ENCODE data around the gene GMNN.
"Not testable (repeated sequence)": the region's sequence is repeated elsewhere in the genome, so short reads cannot be mapped to it uniquely, and the experiment has no call there.

The GMNN gene

DNA sequence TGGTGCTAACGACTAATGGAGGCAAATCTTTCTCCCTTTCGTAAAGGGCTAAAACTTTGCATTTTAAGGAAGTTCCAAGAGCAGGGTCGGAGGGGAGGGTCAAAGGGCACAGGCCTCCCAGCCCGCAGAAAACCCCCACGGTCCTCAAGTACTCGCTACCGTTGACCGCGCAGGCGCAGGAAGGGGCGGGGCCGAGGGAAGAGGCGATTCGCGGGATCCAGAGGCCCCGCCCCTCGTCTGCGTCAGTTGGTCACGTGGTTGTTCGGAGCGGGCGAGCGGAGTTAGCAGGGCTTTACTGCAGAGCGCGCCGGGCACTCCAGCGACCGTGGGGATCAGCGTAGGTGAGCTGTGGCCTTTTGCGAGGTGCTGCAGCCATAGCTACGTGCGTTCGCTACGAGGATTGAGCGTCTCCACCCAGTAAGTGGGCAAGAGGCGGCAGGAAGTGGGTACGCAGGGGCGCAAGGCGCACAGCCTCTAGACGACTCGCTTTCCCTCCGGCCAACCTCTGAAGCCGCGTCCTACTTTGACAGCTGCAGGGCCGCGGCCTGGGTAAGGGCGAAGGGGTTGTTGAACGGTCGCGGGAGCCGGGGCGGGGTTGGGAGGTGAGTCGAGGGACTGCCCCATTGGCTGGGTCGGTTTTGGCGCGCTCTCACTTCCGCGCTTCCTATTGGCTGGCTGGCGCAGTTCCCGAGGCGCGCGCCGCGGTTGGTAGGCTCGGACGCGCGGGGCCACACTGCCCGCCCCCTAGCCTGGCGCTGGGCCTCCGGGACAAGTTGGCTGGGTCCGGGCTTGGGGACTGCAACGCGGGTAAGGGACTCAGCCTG, at the start of gene GMNN:
Gene GMNN, plus strand, starts transcription at position 242 of the 824 bp plus-strand sequence. CDS start 2,310 bp downstream, outside the sequence.
- peak; percentile 98 for DNase-seq

DNA sequence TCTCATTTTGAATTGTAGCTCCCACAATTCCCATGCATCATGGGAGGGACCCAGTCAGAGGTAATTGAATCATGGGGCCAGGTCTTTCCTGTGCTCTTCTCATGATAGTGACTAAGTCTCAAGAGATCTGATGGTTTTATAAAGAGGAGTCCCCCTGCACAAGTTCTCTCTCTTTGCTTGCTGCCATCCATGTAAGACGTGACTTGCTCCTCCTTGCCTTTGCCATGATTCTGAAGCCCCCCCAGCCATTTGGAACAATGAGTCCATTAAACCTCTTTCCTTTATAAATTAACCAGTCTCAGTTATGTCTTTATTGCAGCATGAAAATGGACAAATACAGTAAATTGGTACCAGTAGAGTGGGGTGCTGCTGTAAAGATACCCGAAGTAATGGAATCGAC, 44.1 kb upstream of the GMNN start:
- not testable (repeated sequence) for DNase-seq

DNA sequence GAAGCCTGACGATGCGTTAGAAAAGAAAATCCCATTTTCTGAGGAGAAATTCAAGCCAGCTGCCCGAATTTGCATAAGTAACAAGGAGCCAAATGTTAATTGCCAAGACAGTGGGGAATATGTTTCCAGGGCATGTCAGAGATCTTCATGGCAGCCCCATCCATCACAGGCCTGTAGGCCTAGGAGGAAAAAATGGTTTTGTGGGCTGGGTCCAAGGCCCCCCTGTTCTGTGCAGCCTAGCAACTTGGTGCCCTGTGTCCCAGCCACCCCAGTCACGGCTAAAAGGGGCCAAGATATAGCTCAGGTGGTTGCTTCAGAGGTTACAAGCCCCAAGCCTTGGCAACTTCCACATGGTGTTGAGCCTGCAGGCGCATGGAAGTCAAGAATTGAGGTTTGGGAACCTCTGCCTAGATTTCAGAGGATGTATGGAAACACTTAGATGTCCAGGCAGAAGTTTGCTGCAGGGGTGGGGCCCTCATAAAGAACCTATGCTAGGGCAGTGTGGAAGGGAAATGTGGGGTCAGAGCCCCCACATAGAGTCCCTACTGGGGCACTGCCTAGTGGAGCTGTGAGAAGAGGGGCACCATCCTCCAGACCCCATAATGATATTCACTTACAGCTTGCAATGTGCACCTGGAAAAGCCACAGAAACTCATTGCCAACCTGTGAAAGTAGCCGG, 43.1 kb upstream of the GMNN start:
- DNase-seq, result not testable (repeated sequence)

DNA sequence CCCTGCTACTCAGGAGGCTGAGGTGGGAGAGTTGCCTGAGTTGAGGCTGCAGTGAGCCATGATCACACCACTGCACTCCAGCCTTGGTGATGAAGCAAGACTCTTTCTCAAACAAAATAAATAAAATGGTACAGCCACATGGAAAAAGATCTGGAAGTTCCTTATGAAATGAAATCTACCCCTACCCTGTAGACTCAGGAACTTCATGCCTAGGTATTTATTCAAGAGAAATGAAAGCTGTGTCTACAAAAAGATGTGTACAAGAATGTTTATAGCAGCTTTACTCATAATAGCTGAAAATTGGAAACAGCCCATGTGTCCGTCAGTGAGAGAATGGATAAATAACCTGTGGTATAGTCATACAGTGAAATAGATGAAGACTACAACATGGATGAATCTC, 40.6 kb upstream of the GMNN start:
- no peak for DNase-seq

DNA sequence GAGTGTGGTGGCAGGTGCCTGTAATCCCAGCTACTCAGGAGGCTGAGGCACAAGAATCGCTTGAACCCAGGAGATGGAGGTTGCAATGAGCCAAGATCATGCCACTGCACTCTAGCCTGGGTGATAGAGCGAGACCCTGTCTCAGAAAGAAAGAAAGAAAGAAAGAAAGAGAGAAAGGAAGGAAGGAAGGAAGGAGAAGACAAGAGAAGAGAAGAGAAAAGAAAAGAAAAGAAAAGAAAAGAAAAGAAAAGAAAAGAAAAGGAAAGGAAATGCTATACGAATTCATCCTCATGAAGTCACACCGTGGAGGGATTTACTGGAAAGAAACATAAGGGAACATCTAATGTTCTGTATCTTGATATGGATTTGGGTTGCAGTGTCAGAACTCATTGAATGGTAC, 40.0 kb upstream of the GMNN start:
- not testable (repeated sequence) for DNase-seq

DNA sequence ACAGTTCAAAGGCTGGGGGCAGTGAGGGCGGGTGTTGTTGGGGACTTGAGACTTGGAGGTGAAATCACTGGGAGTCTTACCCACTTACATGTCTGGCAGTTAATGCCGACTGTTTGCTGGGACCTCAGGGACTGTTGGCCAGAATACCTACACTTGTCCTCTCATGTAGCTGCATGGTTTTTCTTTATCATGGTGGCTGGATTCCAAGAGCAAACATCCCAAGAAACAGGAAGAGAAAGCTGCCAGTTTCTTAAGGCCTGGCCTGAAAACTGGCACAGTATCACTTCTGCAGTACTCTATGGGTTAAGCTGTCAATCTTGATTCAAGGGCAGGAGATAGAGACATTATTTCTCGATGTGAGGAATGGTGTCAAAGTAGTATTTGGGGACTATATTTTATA, 36.0 kb upstream of the GMNN start:
- no peak for DNase-seq

DNA sequence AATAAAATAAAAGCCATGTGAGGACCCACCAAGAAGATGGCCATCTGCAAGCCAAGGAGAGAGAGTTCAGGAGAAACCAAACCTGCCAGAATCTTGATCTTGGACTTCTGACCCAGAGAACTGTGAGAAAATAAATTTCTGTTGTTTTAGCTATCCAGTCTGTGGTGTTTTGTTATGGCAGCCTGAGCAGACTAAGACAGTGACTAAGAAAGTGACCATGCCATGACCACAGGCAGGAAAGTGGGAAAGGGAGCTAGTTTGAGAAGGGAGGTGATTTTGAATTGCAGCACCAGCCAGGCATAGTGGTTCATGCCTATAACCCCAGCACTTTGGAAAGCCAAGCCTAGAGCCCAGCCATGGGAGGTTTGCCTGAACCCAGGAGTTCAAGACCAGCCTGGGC, 33.9 kb upstream of the GMNN start:
- DNase-seq, result no peak

DNA sequence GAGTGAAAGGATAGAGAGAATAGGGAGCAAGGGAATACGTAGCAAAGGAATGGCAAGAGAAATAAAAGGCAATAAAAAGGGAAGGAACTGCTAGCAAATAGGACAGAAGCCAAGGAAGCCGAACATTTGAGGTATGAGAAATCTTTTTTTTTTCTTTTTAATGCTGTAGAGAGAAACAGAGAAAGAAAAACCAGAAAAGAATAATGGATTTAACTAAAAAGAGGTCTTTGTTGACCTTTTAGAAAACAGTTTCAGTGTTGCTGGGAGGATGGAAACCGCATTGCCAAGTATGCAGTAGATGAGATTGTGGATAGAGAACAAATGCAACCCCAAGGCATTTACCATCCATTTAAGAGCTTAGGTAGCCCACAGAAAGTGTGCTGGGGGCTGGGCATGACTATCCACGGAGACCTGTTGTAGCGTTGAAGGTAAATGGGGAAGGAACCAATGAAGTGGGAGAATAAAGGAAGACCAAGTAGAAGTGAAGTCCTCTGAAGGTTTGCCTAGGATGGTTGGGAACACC, 32.5 kb upstream of the GMNN start:
- DNase-seq, result no peak

DNA sequence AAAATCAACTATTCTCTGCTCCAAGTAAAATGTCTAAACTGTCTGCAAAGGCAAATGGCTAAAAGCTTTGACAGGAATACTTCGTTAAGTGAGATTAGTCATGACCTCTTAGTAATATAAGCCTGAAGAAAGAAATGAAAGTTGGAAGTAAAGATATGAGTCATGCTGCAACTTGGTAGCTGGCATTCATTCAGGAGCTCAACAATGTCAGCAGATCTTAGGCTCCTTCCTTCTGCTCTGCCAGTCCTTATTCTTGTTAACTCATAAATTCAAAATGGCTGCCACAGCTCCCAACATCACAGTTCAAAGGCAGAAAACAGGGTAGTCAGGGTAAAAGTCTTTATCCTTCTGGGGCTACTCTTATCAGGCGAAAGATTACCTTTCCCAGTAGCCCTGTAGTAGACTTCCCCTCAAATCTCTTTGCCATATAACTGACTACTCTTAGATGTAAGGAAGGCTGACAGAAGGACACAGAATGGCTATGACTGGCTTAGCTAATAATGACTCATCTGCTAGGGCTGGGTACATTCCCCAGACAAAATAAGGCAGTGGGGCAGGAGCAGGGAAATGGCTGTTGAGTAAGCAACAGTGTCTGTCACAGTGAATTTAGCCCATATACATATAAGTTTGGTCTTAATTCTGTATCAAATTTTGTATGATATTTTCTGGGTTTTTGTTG, 31.3 kb upstream of the GMNN start:
- DNase-seq, result no peak

DNA sequence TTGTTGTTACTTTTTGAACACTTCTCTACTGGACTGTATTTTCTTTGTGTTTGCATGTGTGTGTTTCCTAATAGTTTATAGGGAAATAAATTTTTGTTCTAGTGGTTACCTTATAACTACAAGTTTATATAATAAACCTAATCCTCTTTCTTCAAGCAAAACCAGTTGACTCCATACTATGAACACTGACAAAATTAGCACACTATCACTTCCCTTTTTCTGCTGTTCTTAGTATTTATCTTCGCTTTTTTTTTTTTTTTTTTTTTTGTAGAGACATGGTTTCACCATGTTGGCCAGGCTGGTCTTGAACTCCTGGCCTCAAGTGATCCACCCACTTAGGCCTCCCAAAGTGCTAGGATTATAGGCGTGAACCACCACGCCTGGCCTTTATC, 30.8 kb upstream of the GMNN start:
- no peak for DNase-seq

DNA sequence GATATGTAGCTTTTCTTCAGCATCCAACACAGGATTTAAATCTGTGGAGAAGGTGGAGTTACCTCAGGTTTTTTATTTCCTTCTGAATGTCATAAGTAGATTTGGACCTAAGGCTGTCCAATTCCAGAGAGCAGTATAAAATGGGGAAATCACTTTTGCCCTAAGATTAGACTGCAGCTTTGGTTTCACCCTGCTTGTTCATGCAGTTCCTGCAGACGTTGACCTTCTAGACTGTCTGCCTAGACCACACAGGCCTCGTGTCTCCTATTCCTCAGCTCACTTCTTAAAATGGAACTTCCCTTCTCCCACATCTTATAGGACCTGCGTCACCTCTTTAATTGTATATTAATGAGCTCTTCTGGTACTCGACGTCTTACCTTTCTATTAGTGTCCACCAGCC, 29.8 kb upstream of the GMNN start:
- DNase-seq, result no peak

DNA sequence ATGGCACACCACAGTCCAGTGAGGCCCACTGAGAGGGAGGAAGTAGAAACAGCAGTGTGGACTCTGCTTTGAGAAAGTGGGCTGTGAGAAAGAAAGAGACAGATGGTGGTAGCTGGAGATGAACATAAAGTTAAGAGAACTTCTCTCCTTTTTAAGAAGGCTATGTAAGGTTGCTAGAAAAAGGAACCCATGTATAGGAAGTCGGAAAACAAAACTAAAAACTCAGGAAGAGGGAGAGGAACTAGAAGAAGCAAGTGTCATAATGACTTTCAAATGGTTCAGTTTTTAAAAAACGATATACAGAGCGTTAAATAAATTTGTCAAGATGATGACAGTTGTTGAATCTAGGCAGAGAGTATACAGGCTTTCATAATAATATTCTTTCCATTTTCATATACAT, 25.4 kb upstream of the GMNN start:
- DNase-seq, result no peak

DNA sequence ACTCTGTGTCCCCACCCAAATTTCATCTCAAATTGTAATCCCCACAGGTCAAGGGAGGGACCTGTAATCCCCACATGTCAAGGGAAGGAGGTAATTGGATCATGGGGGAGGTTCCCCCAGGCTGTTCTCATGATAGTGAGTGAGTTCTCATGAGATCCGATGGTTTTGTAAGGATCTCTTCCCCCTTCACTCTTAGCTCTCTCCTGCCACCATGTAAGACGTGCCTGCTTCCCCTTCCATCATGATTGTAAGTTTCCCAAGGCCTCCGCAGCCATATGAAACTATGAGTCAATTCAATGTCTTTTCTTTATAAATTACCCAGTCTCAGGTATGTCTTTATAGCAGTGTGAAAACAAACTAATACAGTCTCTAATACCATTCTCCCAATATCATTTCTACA, 23.9 kb upstream of the GMNN start:
- not testable (repeated sequence) for DNase-seq

DNA sequence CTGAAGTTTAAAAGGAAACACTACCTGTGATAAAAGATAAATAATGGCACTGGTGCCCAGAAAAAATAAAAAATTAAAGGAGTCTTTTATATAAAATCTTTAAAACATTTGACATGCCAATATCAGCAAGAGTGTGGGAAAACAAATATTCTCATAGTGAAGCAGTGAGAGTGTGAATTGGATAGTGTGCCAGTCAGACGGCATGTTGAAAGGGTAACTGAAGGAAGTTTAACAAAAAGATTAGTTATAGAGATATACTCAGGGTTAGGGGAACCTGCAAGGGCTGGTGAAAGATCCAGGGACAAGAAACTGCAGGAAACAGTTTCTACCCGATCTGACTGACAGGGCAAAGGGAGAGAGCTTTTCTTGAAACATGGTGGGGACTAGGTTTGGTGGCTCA, 22.2 kb upstream of the GMNN start:
- DNase-seq, result no peak

DNA sequence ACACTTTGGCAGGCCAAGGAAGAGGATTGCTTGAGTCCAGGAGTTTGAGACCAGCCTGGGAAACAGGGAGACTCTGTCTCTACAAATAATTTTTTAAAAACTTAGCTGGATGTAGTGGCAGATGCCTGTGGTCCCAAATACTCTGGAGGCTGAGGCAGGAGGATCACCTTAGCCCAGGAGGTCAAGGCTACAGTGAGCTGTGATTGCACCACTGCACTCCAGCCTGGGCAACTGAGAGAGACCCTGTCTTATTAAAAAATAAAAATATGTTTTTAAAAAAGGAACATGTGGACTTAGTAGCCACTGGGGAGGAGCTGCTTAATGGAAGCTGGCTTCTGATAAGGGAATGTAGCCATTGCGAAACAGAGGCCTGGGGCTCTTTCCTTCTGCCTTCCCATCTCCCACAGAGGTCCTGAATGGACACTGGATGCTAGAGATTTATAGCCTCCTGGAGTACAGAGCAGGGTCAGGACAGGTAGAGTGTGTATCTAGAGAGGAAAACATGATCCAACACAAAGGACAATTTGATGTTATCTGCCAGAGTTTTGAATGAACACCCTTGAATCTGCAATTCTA, 21.7 kb upstream of the GMNN start:
- no peak for DNase-seq

DNA sequence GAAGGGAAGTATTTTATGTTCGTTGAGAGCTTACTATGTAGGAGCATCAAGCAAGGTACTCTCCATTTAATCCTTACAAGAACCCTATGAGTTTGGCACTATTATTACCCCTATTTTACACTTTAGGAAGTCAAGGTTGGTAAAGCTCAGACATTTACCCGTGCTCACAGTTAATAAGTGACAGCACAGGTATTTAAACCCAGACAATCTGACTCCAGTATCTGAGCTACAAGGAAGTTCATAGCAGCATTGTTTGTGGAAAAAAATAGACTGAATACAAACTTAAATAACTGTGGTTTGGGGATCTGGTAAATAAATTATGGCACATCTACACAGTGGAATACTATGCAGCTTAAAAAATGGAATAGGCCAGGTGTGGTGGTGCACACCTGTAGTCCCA, 21.2 kb upstream of the GMNN start:
- no peak for DNase-seq

DNA sequence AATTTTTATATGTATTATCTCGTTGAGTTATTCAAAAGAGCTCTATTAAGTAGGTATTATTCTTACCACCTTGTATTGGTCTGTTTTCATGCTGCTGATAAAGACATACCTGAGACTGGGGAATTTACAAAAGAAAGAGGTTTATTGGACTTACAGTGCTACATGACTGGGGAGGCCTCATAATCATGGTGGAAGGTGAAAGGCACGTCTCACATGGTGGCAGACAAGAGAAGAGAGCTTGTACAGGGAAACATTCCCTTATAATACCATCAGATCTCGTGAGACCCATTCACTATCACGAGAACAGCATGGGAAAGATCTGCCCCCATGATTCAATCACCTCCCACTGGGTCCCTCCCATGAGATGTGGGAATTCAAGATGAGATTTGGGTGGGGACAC, 20.4 kb upstream of the GMNN start:
- DNase-seq, result not testable (repeated sequence)

DNA sequence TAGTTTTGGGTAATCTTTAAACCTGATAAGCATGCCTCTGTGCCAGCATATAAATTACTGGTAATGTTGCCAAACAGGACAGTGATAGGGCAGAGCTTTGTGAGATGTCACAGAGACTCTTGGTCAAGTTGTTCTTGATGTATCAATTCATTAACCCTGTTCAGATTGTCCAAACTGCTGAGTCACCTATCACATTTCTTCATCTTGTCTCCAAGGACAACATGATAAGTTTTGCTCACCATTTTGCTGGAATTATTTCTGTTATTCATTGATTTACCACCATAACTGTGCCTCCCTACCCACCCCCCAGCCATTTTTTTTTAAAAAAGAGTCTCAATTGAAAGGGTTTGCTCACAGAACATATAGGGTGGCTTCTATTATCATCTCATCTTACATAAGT, 19.5 kb upstream of the GMNN start:
- DNase-seq, result no peak

DNA sequence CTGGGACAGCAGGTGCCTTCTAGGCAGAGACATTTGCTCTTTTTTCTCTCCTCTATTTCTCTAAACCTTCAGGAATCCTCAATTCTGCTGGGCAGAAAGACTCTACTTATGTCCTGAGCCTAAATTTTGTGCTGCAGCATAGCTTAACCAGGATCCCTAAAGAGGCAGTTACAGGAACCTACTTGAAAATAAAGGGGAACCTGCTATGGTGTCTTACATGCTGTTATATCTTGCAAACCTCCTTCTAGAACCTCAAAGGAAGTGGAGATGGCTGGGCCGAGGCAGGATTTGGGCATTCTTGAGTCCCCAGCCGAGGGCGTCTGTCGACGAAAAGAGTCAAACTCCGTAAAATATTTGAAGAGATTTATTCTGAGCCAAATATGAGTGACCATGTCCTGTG, 17.1 kb upstream of the GMNN start:
- no peak for DNase-seq

DNA sequence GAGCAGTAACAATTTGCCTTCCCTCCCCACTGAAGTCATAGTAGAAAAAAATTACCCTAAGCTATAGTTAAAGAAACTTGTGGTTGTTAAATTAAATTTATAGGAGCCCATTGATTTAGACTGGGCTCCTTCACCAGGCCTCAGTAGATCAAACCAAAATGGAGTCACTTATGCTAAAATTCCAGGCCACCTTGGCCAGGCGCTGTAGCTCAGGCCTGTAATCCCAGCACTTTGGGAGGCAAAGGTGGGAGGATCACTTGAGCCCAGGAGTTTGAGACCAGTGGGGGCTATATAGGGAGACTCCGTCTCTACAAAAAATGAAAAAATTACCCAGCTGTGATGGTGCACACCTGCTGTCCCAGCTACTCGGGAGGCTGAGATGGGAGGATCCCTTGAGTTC, 15.0 kb upstream of the GMNN start:
- DNase-seq, result no peak

DNA sequence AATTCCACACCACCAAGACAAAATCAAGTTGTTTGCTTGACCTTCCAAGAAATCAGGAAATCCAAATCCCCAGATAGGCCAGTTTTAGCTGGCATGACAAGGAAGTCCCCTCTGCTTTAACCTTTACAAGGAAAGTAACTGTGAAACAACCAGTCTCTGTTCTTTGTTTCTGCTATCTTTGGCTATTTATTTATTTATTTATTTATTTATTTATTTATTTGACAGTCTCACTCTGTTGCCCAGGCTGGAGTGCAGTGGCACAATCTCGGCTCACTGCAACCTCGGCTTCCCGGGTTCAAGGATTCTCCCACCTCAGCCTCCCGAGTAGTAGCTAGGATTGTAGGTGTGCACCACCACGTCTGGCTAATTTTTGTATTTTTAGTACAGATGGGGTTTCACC, 14.5 kb upstream of the GMNN start:
- no peak for DNase-seq

DNA sequence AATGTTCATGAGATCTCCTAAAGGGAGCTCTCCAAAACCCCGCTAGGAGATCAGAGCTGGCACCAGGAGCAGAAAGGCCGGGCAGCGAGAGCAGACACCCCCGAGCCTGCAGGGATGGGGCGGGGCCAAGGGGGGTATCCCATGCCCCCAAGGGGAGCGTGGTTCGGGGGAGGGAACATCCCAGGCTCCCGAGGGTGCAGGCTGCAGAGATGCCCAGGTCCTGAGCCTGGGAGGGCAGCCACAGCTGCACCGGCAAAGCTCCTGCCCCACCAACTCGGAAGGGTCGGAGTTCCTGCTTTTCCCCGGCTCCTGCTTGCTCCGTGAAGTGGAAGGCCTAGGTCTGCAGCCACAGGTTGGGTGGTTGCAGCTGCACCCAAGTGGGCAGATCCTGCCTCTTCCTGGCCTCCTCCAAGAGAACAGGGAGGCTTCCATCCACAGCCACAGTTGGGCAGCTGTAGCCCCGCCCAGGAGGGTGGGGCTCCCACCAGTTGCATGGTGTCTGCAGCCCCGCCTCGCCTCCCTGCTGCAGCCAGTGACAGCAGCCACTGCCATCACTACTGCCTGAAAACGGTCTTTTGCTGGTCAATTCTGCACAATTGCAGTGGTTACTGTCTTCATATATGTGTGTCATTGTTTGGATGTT, 13.4 kb upstream of the GMNN start:
- no peak for DNase-seq

DNA sequence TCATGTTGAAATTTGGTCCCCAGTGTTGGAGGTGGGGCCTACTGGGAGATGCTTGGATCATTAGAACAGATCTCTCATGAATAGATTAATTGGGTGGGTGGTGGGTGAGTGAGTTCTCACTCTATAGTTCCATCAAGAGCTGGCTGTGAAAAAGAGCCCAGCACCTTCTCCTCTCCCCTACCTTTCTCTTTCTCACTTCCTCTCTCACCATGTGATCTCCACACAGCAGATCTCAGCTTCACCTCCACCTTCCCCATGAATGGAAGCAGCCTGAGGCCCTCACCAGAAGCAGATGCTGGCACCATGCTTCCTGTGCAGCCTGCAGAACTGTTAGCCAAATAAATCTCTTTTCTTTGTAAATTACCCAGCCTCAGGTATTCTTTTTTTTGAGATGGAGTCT, 12.9 kb upstream of the GMNN start:
- no peak for DNase-seq
